Ammon's horn (tissue), 1 donor: ENCODE data around the gene FREM1.

Source experiments
- DNase-seq: peaks from one replicate; pipeline ENCODE4 v3.0.0-alpha.2; 2016; ENCODE audit warnings: low spot score

Gene FREM1

DNA sequence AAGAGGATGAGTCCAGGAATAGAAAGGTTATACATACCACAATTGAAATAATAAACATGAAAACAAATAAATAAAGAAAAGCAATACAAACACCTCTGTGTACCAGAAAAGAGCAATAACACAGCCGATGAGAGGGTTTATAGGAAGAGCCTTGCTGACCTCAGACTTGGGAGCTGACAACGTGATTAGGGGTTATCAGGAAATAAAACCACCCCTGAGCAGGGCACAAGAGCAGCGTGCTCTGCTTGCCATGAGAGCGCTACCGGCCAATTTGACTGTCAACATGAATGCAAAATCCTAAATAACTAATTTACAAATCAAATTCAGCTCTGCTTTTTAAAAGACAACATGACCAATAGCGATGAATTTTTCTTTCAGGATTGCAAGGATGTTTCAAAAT, 2.6 kb upstream of the FREM1 start:
- no peak for DNase-seq

DNA sequence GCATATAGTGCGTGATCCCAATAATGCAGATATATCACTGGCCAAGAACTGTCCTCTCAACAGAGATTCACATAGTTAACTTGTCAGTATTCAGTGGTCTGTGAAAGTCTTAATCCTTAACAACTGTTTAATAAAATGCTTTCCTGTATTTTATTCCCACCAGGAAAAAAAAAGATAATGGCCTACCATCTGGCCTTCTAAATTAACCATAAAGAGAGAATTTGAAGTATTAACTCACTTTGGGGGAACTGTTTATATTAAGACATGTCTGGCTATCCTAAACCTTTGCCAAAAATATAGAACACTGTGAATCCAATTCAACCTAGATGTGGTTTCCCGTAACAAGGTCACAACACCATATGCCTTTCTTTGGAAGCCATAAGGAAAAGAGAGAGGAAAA, 818 bp upstream of the FREM1 start:
- DNase-seq = no peak

GRCh38 chr9:14909601-14909960, 647 bp downstream of the FREM1 start:
- DNase-seq = no peak

- no peak for DNase-seq
These were observed 1.0 kb downstream of the FREM1 start for GRCh38 chr9:14909181-14909580.

GRCh38 chr9:14908295-14909180, 1.7 kb downstream of the FREM1 start:
- DNase-seq = no peak

- no peak for DNase-seq
These were observed 2.5 kb downstream of the FREM1 start for GRCh38 chr9:14907696-14908095.

DNA sequence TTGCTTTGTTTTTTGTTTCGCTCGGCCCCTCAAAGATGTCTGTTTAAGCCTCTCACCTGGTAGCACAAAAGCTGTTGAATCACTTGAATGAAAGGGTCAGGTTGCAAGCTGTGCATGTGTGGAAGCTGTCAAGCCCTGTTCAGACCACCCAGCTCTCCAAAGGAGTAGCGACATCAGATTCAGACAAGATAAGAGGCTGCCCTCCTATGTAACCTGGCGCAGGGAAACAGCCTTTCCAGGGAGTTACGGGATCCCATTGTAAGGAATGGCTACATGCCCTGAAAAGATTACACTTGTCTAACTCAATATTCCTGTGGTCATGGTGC, 2.9 kb downstream of the FREM1 start:
- no peak for DNase-seq

DNA sequence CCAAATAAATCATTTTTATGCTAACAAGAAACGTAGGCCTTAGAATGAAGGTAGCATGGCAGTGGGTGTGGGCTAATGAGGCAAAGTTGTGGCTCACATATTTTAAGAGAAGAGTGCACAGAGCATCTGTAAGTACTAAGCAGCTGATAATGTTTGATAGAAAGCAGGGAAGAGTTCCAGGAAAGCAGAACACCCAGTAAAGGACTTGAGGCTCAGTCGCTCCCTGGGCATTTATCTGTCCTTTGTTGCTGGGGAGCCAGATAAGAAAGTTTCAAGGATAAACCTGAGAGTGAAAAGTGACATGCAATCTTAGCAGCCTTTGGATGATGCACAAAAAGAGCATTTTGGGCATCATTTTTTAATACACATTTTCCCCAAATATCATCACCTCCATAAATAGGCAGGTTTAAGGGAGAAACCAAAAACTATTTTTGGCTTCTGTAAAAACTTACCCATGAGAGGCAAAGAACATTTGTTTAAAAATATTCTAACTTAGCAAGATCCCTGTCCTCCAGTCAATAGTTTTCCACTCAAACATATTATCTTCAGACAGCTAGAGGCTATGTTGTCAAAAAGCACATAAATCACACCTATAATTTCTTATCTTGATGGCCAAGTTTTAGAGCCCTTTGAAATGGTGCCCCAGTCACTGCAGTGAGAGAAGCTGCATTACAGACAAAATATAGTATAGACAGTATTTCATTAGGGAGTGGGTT, 3.4 kb downstream of the FREM1 start:
- DNase-seq = no peak

DNA sequence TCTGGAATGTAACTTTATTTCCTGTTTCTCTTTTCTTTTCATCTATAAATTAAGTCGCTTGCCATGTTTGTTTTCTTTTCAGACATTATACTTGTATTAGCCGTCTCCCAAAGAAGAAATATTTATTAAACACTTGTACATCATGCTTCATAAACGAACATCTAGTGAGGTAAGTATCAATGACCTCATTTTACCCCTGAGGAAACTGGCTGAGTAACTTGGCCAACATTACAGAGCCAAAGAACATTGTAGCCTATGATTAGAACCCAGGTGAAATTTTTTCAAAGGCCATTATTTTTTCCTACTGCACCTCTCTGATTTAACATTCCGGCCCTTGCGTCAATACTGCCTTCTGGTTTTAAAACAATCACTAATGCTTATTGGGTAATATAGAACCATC, 4.2 kb downstream of the FREM1 start:
- no peak for DNase-seq

DNA sequence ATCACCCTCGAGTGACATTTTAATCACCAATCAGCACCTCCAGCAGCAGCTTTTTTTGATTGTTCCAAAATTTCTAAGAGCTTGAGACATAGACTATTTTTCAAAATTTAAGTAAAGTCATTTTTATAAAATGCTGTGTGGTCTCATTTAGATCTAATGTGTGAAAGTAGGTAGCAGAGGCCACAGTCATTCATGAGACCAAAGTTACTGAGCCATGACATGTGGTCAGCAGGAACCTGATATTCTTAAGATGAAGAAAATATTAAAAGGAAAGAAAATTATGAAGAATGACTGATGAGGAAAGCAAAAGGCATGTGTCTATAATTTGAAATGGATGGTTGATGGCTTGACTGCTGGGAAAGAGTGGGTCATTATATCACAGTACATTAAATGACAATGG, 7.2 kb downstream of the FREM1 start:
- no peak for DNase-seq

- no peak for DNase-seq
These were observed 7.7 kb downstream of the FREM1 start for GRCh38 chr9:14902561-14902960.

DNA sequence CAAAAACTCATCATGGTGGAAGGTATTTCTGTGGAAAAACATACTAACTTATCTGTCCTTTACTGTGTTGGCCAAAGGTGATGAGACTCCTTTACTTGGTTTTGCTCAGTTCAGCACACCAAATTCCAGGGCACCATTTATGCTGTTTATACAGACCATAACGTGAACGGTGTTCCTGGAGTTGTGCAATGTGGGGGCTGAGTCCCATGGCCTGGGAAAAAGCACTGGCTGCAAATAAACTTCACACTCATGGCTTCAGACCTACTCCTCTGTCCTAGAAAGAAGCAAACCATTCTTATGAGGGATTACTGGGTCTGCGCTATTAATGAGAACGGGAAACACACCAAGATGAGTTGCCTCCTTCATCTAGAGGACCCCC, 10.4 kb downstream of the FREM1 start:
- DNase-seq = no peak

DNA sequence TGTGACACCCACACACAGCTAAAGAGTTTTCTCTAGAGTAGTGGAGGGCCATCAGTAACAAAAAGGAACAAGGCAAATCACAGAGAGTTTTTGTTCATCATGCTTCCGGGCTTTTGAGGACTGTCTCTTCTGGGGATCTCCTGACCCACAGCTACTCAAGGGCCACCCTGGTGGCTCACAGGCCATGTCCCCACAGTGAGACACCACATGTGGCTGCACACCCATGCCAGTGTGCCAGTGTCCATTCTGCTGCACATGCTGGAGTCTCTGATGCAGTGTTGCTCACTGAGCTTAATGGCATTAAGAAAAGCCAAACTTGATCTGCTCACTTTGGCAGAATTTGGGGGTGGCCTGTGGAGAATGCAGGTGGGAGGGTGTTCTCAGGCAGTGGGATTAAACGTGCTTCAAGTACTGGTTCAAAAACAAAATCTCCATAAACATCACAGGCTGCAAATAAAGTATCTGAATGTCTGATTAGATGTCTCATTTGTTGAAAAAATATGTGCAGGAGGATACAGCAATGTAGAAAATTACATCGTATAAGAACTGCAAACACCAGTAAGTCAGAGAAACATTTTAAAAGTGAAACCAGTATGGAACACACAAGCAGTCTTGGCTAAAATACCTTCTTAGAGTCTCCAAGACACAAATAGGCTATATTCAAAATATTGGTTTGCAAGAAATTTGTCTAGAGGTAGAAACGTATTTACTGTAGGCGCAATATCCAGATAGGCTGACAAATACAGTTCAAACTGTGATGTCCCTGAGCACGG, 11.0 kb downstream of the FREM1 start:
- DNase-seq = no peak

- DNase-seq = no peak
These were observed 14.4 kb downstream of the FREM1 start for GRCh38 chr9:14895806-14896205.

DNA sequence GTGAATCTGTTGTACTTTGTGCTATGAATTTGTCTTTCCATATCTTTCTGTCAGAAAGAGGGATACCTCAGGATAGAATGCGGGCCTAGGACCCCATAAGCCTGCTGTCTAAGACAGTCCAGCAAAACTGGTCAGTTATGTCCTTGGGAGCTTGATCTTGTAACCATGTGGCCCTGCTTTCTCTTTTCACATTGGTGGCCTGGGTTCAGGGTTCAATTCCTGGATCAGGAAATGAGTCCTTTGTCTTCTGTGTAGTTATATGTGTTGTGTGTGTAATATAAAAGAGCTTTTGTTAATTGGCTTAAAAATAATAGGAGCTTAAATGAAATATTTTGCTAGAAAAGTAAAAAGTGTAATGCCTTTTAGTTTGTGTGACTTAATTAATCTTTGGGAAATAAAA, 16.9 kb downstream of the FREM1 start:
- no peak for DNase-seq

- DNase-seq = no peak
These were observed 18.9 kb downstream of the FREM1 start for GRCh38 chr9:14891332-14891731.

DNA sequence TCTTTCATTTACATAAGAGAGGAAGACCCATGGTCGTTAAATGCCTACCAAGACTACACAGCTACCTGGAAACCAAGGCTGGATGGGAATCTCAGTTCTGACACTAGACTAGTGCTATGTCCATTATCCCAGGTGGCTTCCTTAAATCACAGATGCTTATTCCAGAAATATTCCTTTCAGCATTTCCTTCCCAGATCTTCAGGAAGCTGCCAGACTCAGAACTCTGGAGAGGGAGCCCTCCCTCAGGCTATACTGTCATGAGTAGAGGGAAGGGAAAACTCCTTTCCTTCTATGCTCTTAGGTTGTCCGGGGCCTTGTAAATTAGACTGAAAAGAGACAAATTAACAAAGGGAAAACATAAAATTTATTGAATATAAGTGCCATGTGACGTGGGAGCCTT, 20.8 kb downstream of the FREM1 start:
- no peak for DNase-seq

DNA sequence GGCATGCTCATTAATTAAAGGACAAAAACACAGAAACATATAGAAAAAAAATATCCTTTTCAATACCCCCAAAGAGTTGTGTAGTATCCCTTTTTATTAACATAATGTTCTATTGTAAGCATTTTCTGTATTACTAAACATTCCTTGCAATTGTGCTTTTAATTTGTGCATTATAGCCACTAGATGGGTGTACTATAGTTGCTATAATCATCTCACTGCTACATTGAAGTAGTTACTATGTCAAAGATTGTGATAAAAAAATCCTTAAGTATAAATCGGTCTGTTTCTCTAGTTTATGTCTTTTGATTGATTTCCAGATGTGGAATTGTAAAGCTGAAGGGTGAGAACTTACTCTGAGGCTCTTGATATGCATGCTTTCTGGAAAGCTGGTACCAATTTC, 21.4 kb downstream of the FREM1 start:
- no peak for DNase-seq

- DNase-seq = no peak
These were observed 22.0 kb downstream of the FREM1 start for GRCh38 chr9:14888272-14888671.

DNA sequence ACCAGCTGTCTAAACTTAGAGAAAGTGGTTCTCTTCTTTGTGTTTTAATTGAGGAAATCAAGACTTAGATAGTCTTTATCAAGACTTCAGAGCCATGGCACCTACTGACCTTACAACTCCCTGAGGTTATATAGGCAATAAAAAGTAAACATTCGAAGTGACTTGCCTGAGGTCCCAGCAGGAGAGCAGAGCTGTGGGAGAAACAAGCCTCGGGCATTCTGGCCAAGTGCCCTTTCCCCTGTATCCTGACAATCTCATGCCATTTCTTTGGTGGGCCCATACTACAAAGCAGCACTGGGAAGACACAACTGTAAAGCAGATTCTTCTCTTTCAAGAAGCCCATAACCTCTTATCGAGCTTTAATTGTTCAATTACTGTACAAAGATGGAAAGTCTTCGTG, 23.1 kb downstream of the FREM1 start:
- no peak for DNase-seq

- no peak for DNase-seq
These were observed 26.8 kb downstream of the FREM1 start for GRCh38 chr9:14883310-14883944.

DNA sequence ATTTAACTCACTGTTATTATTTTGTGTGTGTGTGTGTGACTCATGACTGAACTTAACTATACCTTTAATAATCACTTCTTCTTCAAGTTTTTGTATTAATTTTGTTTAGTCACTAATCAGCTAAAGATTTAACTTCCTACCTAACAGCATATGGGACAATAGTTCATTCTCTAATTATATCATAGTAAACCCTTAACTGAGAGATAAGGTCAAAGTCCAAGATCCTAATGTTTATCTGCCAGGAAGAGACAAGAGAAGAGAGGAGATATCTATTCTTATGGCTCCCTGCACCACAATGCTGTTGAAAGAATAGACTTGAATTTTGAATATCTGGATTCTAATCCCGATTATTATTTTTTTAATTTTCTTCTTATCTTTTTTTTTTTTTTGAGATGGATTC, 28.1 kb downstream of the FREM1 start:
- no peak for DNase-seq

- DNase-seq = no peak
These were observed 29.2 kb downstream of the FREM1 start for GRCh38 chr9:14881006-14881405.
